GM19452 (cell line): ENCODE data around the gene MGAT5.
A peak's percentile ranks its signal among the peaks of the same experiment; 100 is the strongest.

Experiments used
- ATAC-seq: cut with Tn5 transposase; IDR thresholded peaks from one replicate; pipeline ENCODE4 v1.9.1; 2021; ENCODE audit not compliant: unreplicated experiment

The MGAT5 gene

DNA sequence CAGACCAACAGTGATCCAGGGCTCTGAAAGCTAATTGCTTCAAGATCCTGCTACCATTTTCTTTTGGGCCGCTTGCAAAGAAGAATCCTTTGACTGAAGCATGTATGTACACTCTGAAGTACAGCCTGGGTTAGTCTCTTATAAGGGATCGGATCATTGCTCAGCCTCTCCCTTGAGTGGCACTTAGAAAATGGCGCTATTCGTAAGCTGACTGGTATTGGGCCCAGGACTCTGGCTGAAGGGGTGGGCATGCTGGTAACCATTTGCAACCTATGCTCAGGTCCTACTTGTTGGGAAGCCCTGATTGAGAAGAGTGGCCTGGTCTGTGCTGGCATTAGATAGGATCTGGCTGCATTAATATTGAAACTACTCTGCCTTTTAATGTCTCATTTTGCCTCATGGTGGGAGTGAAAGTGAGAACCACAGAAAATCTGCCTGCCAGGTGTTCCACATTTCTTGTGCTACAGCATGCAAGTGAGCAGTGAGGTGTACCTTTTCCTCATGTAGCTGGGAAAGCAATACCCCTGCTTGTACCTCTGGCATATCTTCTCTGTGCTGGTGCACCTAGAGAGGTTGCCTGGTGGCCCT, 661 bp upstream of the MGAT5 start:
- peak; percentile 65 for ATAC-seq

DNA sequence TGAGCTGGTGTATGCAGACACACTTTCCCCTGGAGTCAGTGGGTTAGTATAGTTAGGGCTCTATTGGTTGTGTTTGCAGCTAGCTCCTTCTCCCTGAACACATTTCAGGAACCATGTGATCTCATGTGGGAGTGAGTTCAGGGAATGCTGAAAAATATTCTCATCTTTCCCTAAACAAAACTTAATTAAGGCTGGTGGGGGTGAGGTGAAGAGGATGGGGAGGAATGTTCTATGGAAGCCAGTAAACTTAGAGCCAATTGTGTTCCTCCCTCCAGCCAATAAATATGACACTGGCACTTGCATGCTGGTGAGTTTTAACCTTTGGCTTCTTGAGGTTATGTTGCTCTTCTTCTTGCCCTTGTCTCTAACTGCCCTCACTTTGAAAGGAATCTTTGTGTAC, 952 bp downstream of the MGAT5 start:
- ATAC-seq = no peak

DNA sequence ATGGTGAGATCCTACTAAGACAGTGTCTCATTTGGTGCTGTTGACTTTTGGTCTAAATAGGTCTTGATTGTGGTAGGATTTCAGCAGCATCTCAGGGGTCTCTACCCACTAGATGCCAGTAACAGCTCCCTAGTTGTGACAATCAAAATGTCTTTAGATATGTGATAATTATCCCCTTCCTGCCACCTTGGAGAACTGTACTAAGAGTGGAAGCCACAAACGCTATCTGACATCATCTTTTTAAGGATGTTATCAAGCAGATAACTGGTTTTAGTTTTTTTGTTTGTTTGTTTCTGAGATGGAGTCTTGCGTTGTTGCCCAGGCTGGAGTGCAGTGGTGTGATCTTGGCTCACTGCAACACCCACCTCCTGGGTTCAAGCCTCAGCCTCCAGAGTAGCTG, 3.1 kb downstream of the MGAT5 start:
- no peak for ATAC-seq

DNA sequence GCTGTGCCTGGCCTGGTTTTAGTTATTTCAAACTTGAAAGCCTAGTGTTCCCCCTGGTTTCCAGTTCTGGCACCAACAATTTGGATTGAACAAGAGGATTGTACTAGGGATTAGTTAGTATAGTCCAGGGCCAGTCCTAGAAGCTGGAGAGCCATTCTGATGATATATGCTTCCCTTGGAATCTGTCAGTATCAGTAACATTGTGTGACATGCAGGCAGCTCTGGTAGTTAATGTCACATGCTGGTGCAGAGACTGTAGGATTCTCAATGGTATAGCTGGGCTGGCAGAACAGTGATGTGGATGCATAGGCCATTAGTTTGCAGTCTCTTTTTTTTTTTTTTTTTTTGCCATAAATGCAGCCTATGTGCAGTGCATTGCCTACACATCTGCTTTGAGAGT, 3.6 kb downstream of the MGAT5 start:
- no peak for ATAC-seq

DNA sequence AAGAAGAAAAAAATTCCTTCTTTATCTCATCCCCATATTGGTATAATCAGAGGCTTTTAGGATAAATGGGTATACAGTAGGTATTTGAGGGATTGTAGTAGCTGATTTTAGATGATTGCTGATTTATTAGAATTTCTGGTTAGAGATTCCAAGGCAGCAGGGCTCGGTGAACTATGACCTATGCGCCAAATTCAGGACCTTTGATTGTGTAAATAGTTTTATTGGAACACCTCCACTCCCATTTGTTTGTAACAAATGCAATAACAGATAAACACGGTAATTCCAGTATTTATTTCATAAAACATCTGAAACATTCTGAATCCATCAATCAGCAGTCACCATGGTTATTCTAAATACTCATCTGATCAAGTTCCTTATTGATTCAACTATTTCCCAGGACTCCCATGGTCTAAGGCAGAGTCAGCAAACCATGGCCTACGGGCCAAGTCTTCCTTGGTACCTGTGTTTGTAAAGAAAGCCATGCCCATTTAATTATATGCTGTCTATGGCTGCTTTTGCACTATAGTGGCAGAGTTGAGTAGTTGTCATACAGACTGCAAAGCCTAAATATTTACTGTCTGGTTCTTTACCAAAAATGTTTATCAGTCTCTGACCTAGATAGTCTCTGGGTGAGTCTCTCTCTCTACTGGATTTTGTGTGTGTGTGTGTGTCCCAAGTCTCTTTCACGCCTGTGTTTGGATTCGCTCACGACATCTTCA, 4.3 kb downstream of the MGAT5 start:
- ATAC-seq = no peak

DNA sequence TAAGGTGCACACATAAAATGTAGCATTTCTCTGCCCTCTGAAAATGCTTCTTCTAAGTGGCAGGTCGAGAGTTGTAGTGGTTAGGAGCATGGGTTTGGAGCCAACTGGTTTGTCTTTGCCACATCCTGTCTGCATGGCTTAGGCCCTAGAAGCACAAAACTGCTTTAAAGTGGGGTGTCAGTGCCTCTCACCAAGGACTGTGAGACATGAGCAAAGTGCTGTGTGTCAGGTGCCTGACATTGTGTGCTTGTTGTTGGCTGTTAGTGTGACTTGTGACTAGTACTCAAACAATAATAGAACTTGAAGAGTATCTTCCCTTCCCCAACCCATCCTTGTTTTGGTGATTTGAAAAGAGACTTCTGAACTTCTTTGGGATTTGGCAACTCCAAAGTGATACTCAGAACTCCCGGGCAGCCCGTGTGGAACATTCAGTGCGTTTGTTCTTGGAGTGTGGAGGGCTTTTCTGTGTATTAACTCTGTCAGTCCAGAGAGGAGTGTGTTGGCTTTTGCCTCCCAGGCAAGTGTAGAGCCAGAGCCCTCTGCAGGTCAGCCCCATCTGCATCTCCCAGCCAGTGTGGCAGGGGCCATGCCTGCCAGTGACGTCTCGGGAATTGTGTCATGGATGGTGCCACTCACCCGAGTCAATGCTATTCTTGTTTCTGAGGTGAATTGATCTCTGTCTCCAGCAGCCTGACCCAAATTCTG, 5.0 kb downstream of the MGAT5 start:
- ATAC-seq = peak; percentile 49

DNA sequence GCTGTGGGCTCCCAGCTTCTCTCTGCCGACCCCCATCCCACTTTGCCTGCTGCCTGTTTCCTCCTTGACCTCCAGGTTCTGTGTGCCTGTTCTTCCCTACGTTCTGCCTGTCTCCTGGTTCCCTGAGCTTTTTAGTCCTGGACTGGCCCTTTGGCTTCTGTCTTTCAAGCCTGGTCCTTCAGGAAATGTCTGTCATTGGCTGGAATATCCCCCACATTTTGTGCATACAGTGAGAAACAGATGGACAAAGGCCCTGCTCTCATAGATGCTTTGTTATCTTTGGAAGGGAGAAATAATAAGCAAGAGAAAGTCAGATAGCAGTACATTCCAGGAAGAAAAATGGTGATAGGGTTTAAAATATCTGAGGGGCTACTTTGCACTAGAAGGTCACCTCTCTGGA, 5.7 kb downstream of the MGAT5 start:
- no peak for ATAC-seq

DNA sequence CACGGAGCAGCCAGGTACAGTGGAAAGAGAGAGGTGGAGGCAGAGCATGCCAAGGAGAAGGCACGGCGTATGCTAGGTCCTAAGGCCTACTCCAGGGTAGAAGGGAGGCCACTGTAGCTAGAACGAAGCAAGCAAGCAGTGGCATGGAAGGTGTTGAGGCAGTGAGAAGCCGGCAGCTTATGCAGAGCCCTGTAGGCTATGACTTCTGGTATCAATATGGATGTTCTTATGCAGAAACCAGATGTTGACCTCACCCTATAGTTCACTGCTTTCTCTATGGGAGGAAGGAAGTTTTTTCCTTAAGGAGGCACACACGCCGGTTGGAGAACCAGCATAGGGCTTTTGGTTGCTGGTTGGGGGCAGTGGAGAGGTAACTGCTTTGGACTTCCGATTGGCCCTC, 6.1 kb downstream of the MGAT5 start:
- ATAC-seq = no peak

DNA sequence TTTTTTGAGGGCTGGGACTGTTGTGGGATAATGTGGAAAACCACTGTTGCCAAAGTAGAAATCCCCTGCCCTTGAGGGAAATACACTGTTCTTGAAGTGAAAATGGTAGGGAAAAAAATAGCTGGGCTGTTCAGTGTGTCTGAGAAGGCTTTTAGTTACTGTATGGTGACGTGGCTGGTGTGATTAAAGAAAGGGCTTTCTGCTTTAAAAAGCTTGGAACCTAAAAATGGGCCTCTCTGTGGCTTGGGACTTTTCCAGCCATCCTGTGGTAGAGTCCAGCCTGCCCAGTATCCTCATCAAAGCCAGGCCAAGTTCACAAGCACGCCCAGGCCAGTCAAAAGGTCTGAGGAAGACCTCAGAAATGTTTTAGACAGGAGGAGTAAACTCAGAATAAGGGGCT, 6.8 kb downstream of the MGAT5 start:
- no peak for ATAC-seq

DNA sequence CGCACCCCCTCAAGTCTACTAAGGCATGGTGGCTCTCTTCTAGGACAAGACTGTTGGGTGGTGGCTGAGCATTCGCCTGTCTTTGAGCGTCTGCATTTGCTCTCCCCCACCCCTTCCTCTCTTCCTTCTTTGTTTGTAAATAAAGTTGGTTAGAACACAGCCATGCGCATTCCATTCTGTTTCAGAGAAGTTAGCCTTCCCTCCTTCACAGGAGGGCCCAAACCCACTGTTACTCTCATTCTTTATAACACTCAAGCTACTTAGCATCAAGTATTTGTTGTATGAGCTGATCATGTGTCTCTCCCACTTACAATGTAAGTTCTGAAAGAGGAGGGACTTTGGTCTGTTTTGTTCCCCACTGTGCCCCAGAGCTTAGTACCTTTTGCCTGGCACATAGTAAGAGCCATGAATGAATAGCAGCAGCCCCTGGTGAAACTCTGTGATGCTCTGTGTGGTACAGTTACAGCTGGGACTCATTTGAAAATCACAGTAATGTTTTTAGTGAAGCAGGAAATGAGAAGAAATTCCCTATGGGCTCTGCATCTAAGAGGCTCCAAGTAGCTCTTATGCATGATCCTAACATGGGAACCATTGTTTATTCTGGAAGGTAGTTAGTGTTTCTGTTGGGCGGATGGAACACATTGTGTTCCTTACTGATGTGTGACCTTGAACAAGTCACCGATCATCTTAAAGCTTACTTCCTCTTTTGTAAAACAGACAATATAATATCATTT, 7.7 kb downstream of the MGAT5 start:
- ATAC-seq = peak; percentile 64

DNA sequence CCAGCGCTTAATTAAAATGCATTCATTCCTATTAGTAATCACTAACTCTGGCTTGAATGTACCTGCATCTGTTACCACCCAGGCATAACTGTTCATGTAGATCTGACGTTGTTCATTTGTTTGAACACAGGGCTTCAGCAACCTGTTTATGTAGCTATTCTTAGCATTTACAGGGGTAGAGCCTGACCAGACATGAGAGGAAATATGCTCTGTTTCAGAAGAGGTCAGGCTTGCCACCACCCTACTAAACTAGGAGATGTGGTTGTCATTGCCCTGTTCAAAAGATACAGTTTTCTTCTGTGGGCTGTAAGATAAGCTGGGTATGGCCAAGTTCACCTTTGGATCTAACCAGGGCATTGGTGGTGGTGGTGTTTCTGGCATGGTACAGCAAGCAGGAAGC, 8.8 kb downstream of the MGAT5 start:
- ATAC-seq = peak; percentile 38

DNA sequence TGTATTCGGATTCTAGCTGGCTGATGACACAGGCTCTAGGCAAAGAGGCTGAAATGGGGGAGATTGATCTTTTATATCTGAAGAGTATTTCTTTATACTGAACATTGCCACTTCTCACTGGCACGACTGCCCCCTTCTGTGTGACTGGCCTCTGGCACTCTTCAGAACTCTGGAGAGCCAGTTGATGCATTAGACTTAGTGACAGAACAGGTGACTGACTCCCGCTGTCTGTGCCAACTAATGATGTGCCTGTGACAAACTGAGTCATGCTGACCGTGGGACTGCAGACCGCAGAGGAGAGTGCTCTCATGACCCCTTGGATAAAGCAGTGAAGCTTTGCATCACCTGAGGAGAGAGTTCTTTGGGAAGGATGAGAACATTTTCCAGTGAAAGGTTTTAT, 14.4 kb downstream of the MGAT5 start:
- ATAC-seq = no peak

DNA sequence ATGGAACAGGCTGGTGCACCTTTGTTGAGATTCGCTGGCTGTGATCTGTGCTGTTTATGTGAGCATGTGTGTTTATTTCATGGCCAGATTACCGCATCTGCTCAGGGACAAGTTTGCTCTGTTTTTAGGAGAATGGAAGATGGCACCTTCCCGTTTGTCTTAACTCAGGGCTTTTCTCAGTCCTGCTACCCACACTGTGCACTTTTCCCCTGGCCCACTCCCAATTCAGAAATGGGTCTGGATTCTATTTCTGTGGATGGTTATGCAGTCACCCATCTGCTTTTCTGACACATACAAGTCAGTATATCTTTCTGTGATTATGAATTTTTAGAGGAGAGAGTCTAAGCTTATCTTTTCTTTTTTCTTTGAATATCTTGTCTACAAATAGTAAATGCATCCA, 15.4 kb downstream of the MGAT5 start:
- no peak for ATAC-seq

DNA sequence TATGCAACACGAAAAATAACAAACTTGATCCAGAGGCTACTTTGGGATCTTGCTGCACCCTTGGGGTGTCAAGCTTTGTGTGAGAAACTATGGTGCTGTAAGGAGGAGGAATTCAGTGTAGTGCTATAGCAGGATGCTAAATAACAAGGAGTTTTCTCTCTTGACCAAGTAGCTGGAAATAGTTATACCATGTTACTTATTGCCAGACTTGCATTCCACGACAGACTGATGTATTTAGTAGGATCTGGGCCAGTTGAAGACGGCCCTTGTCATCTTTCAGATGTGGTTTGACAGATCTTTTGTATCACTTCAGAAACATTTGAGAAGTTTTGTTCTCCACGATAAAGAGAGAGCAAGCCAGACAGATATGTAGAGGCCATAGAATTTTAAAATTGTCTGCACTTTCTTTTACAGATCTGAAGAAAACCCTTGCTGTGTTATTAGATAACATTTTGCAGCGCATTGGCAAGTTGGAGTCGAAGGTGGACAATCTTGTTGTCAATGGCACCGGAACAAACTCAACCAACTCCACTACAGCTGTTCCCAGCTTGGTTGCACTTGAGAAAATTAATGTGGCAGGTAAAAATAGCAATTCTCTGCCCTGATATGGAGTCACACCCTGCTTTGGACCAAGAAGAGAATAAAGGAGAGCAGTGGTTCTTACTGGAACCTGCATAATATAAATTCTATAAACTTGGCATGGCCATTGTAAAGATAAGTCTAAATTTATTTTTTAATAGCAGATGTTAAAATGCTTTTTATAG, 16.3 kb downstream of the MGAT5 start:
- ATAC-seq = no peak

DNA sequence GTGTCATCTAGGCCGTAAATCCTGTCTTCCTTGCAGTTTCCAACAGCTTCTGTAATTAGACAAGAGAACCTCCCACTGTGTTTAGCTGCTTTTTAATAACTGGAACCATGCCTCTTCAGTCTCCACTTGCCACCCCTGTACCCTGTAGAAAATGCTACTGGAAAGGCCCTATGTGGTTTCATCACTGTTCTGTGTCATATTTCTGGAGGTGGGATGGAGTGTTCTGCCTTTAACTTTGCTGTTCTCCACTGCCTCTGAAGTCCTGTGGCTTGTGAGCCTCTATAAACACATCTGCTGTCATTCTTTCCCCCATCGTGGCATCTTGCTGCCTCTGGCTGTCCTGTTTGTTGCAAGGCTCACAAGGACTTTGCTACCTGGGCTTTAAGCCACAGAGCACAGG, 17.9 kb downstream of the MGAT5 start:
- no peak for ATAC-seq

DNA sequence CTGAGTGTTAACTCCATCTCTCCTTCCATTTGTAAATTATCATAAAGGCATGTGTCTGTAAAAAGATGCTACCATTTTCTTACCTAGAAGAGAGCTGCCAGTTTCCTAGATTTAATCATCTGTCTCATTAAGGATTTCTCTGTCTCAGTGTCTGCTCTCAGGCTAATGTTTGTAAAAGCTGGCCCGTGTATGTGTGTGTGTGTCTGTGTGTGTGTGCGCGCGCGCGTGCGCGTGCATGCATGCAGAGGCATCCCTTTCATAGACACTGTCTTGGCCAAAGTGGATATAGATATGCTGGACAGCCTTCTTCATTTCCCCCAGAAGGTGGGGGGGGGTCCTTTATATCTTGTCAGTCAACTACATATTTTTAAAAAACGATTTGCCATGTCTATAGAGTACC, 18.9 kb downstream of the MGAT5 start:
- no peak for ATAC-seq

DNA sequence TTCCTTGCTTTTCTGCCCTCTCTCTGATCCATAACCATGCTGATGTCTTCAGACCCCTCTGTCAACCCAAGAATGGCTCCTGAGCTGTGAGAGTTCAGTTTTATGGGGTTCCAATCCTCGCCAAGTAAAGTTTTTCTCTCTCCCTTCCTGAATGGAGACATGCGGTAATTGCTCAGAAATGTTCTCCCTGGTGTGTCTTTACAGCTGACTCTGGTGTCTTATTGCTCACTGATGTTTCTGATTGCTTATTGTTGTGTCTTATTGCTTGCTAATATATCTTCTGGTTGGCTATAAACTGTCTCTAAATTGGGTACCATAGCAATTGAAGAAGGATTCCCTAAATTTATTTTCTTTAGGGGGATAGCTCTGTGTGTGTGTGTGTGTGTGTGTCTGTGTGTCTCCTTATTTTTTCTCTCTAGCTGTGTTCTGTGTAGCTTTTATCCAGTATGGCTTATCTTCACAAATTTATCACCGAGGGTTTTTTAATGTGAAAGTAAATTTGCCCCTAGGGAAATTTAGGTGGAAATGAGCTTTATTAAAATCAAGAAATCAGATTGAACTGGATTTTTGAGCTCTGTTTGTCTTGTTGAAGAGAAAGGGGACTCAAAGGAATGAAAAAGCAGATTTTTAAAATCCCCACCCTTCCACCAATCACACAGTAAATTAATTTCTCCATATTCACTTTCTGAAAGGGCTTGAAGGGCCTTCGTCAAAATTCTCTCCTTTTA, 19.5 kb downstream of the MGAT5 start:
- ATAC-seq = no peak

DNA sequence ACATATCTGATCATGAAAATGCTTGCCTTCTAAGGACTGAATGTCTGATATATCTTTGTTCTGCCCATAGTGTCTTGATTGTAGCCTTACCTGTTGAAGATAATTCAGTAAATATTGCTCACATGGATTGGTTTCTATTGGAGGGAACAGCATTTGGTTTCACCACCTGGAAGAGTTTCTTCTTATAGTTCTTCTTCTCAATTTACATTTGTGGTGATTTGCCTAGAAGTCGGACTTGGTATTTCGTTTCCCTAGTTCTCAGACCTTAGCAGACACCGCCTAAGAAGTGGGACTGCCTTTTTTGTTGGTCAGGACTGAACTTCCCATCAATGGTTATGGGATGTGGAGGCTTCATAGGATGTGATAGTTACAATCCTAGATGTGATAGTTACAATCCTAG, 20.2 kb downstream of the MGAT5 start:
- ATAC-seq = no peak

DNA sequence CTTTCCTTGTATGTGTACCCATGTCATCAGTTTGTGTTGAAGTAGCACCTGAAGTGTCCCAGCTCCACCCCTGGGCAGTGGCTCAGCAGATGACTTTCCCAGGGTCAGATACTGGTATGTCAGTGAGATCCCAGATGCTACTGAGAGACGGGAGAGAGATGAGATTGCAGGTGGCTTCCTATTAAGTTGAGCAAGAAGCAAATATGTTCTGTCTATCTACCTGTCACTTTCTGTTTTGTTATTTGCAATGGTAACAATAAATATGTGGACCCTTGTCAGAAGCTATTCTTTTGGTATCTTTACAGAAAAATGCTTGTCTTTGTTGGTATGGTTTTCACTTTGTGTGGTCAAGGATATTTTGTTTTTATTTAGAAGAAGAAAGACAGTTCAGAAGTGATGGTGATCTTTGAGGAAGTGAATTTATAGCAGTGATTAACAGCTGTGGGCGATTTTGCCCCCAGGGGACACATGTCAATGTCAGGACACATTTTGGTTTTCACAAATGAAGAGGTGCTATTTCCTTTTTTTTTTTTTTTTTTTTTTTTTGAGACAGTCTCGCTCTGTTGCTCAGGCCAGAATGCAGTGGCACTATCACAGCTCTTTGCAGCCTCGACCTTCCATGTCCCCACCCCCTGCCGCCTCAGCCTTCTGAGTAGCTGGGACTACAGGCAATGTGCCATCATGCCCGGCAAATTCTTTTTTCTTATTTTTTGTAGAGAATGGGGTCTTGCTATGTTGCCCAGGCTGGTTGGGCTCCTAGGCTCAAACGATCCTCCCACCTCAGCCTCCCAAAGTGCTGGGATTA, 21.4 kb downstream of the MGAT5 start:
- peak; percentile 89 for ATAC-seq
